HepG2 (cell line): Measurements from ENCODE around the gene LIME1. TPM values are rescaled to one million over a fixed set of nuclear protein-coding genes. Genes with fewer than 3 reads are reported as not detected.
A peak's percentile ranks its signal among the peaks of the same experiment; 100 is the strongest.

Experiments used
- ARNTL ChIP-seq: sonication (generic); formaldehyde crosslinking; IDR thresholded peaks from 2 replicates; pipeline ENCODE4 v1.4.0; 2020; ENCODE audit warnings: mild to moderate bottlenecking, missing genetic modification reagents
- GABPA ChIP-seq, 2 experiments: IDR thresholded peaks; 2 replicates each; pipeline ENCODE4 v1.6.1; 2011 to 2016; ENCODE audit warnings: low read depth in 2 of 2, low read length in 1 of 2, missing biosample characterization in 1 of 2, missing genetic modification characterization in 1 of 2
- ZFP36L2 ChIP-seq: sonication (generic); formaldehyde crosslinking; IDR thresholded peaks from 2 replicates; pipeline ENCODE4 v1.4.0; 2020; ENCODE audit warnings: missing genetic modification reagents
- ZFP62 ChIP-seq: sonication (generic); formaldehyde crosslinking; IDR thresholded peaks from 2 replicates; pipeline ENCODE4 v1.4.0; 2020; ENCODE audit warnings: missing genetic modification reagents
- ZNF121 ChIP-seq: sonication (generic); formaldehyde crosslinking; IDR thresholded peaks from 2 replicates; pipeline ENCODE4 v1.5.0; 2020; ENCODE audit warnings: mild to moderate bottlenecking, missing genetic modification reagents
- ZNF232 ChIP-seq: sonication (generic); formaldehyde crosslinking; IDR thresholded peaks from 2 replicates; pipeline ENCODE4 v1.4.0; 2020; ENCODE audit warnings: missing genetic modification reagents, borderline replicate concordance
- ZNF484 ChIP-seq: sonication (generic); formaldehyde crosslinking; IDR thresholded peaks from 2 replicates; pipeline ENCODE4 v1.5.1; 2020; ENCODE audit warnings: mild to moderate bottlenecking, low read depth, missing genetic modification reagents, borderline replicate concordance
- ZNF547 ChIP-seq: sonication (generic); formaldehyde crosslinking; IDR thresholded peaks from 2 replicates; pipeline ENCODE4 v1.5.1; 2020; ENCODE audit warnings: mild to moderate bottlenecking, missing genetic modification reagents
- ZNF564 ChIP-seq: sonication (generic); formaldehyde crosslinking; IDR thresholded peaks from 2 replicates; pipeline ENCODE4 v1.8.1; 2023; ENCODE audit warnings: mild to moderate bottlenecking, missing genetic modification reagents
- polyA plus RNA-seq, 8 experiments: library from polyadenylated mRNA; depleted of rRNA in 3 of 8; stranded (reverse) in 7 of 8; unstranded in 1 of 8; fragments of >200 nt; fragmentation: Illumina TruSeq in 4 of 8; extraction: Trizol in 4 of 8; gene quantifications; 2 replicates each; pipeline versions ENCODE4 v1.2.1 to v1.2.3, GENCODE V29; 2011 to 2016; ENCODE audit warnings: low read depth in 4 of 8, missing spikeins in 1 of 8, mixed read lengths in 1 of 8; ENCODE audit not compliant: insufficient read depth in 1 of 8
- total RNA-seq, 5 experiments: library from RNA; depleted of rRNA; stranded (reverse); fragments of >200 nt; fragmentation: Illumina TruSeq; extraction: Trizol; gene quantifications; 2 replicates each; pipeline ENCODE4 v1.2.3, GENCODE V29; 2016; ENCODE audit warnings: low read depth in 1 of 5
- TF ChIP-seq, protein P1 (sequence below): sonication (generic); formaldehyde crosslinking; IDR thresholded peaks from 2 replicates; pipeline ENCODE4 v1.4.0; 2020; ENCODE audit warnings: missing genetic modification reagents
- TF ChIP-seq, protein P2 (sequence below): sonication (generic); formaldehyde crosslinking; IDR thresholded peaks from 2 replicates; pipeline ENCODE4 v1.4.0; 2020; ENCODE audit warnings: missing genetic modification reagents, borderline replicate concordance
- TF ChIP-seq, protein P3 (sequence below): sonication (generic); formaldehyde crosslinking; IDR thresholded peaks from 2 replicates; pipeline ENCODE4 v1.4.0; 2020; ENCODE audit warnings: missing genetic modification reagents
- TF ChIP-seq, protein P4 (sequence below), 2 experiments: sonication (generic) in 1 of 2; formaldehyde crosslinking in 1 of 2; IDR thresholded peaks; 2 replicates each; pipeline versions ENCODE4 v1.4.0 to v1.6.1; 2016 to 2020; ENCODE audit warnings: borderline replicate concordance in 1 of 2, low read depth in 1 of 2, mild to moderate bottlenecking in 1 of 2, missing genetic modification reagents in 1 of 2
- TF ChIP-seq, protein P5 (sequence below): sonication (generic); formaldehyde crosslinking; IDR thresholded peaks from 2 replicates; pipeline ENCODE4 v1.4.0; 2020; ENCODE audit warnings: mild to moderate bottlenecking, missing genetic modification reagents

The LIME1 gene
- total and polyA plus RNA-seq, 2 of the 13 experiments (the other 11 are each of a cell fraction or from before 2014, with no cell fraction given), result 13.0 to 61.5 TPM

DNA sequence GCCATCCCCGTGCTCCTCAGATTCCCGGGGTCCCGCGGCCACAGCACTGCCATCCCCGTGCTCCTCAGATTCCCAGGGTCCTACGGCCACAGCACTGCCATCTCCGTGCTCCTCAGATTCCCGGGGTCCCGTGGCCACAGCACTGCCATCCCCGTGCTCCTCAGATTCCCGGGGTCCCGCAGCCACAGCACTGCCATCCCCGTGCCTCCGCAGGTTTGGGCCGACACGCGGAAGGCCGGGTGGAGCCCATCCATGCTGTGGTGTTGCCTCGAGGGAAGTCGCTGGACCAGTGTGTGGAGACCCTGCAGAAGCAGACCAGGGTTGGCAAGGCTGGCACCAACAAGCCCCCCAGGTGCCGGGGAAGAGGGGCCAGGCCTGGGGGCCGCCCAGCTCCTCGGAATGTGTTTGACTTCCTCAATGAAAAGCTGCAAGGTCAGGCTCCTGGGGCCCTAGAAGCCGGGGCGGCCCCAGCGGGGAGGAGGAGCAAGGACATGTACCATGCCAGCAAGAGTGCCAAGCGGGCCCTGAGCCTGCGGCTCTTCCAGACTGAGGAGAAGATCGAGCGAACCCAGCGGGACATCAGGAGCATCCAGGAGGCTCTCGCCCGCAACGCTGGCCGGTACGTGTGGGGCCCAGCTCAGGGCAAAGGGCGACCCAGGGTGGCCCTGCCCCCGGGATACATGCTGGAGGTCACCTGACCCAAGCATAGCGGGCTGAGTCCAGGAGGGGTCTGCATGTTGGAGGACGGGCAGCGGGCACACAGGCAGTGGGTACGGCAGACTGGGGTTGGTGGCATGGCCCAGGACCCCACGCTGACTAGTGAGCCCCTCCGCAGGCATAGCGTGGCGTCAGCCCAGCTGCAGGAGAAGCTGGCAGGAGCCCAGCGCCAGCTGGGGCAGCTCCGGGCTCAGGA lies 1.3 kb upstream of the LIME1 start (continued):
- TF ChIP-seq ZFP62 (CRISPR knock-in tag) (no peak), ZNF564 (peak; percentile 63; the same call in 1 of the 2 replicates), GABPA (IDR thresholded peaks at IDR 0.05; ENCODE audit: low read depth, low read length) (no peak), GABPA (CRISPR knock-in tag; IDR thresholded peaks at IDR 0.05; ENCODE audit: low read depth) (no peak), ZNF121 (CRISPR knock-in tag) (no peak), ZFP36L2 (CRISPR knock-in tag) (no peak), ARNTL (no peak), ZNF547 (CRISPR knock-in tag) (0 out of 2 replicates have a peak, but pooled peaks have one; percentile 6), ZNF484 (CRISPR knock-in tag) (no peak), ZNF232 (CRISPR knock-in tag) (no peak)
- TF ChIP-seq, protein P1, sequence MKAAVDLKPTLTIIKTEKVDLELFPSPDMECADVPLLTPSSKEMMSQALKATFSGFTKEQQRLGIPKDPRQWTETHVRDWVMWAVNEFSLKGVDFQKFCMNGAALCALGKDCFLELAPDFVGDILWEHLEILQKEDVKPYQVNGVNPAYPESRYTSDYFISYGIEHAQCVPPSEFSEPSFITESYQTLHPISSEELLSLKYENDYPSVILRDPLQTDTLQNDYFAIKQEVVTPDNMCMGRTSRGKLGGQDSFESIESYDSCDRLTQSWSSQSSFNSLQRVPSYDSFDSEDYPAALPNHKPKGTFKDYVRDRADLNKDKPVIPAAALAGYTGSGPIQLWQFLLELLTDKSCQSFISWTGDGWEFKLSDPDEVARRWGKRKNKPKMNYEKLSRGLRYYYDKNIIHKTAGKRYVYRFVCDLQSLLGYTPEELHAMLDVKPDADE (CRISPR knock-in tag), result no peak
- TF ChIP-seq, protein P2, sequence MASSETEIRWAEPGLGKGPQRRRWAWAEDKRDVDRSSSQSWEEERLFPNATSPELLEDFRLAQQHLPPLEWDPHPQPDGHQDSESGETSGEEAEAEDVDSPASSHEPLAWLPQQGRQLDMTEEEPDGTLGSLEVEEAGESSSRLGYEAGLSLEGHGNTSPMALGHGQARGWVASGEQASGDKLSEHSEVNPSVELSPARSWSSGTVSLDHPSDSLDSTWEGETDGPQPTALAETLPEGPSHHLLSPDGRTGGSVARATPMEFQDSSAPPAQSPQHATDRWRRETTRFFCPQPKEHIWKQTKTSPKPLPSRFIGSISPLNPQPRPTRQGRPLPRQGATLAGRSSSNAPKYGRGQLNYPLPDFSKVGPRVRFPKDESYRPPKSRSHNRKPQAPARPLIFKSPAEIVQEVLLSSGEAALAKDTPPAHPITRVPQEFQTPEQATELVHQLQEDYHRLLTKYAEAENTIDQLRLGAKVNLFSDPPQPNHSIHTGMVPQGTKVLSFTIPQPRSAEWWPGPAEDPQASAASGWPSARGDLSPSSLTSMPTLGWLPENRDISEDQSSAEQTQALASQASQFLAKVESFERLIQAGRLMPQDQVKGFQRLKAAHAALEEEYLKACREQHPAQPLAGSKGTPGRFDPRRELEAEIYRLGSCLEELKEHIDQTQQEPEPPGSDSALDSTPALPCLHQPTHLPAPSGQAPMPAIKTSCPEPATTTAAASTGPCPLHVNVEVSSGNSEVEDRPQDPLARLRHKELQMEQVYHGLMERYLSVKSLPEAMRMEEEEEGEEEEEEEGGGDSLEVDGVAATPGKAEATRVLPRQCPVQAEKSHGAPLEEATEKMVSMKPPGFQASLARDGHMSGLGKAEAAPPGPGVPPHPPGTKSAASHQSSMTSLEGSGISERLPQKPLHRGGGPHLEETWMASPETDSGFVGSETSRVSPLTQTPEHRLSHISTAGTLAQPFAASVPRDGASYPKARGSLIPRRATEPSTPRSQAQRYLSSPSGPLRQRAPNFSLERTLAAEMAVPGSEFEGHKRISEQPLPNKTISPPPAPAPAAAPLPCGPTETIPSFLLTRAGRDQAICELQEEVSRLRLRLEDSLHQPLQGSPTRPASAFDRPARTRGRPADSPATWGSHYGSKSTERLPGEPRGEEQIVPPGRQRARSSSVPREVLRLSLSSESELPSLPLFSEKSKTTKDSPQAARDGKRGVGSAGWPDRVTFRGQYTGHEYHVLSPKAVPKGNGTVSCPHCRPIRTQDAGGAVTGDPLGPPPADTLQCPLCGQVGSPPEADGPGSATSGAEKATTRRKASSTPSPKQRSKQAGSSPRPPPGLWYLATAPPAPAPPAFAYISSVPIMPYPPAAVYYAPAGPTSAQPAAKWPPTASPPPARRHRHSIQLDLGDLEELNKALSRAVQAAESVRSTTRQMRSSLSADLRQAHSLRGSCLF (CRISPR knock-in tag), result no peak
- TF ChIP-seq, protein P3, sequence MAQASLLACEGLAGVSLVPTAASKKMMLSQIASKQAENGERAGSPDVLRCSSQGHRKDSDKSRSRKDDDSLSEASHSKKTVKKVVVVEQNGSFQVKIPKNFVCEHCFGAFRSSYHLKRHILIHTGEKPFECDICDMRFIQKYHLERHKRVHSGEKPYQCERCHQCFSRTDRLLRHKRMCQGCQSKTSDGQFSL, result no peak
- TF ChIP-seq, protein P4, sequence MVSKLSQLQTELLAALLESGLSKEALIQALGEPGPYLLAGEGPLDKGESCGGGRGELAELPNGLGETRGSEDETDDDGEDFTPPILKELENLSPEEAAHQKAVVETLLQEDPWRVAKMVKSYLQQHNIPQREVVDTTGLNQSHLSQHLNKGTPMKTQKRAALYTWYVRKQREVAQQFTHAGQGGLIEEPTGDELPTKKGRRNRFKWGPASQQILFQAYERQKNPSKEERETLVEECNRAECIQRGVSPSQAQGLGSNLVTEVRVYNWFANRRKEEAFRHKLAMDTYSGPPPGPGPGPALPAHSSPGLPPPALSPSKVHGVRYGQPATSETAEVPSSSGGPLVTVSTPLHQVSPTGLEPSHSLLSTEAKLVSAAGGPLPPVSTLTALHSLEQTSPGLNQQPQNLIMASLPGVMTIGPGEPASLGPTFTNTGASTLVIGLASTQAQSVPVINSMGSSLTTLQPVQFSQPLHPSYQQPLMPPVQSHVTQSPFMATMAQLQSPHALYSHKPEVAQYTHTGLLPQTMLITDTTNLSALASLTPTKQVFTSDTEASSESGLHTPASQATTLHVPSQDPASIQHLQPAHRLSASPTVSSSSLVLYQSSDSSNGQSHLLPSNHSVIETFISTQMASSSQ (IDR thresholded peaks at IDR 0.05; ENCODE audit: low read depth), result no peak
- TF ChIP-seq, protein P4 (CRISPR knock-in tag; IDR thresholded peaks at IDR 0.05; ENCODE audit: borderline replicate concordance), result 0 out of 2 replicates have a peak, but pooled peaks have one; percentile 26
- TF ChIP-seq, protein P5, sequence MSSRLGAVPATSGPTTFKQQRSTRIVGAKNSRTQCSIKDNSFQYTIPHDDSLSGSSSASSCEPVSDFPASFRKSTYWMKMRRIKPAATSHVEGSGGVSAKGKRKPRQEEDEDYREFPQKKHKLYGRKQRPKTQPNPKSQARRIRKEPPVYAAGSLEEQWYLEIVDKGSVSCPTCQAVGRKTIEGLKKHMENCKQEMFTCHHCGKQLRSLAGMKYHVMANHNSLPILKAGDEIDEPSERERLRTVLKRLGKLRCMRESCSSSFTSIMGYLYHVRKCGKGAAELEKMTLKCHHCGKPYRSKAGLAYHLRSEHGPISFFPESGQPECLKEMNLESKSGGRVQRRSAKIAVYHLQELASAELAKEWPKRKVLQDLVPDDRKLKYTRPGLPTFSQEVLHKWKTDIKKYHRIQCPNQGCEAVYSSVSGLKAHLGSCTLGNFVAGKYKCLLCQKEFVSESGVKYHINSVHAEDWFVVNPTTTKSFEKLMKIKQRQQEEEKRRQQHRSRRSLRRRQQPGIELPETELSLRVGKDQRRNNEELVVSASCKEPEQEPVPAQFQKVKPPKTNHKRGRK (CRISPR knock-in tag), result no peak
